ENCODE data around the gene TBCD.

The TBCD gene

GRCh38 chr17:82751571-82752370 lies at the start of gene TBCD:
Gene TBCD (plus strand): TSS chr17:82752065. CDS start chr17:82752194, 129 bp downstream.
- DNase-seq (ENCODE audit: insufficient read length, low spot score), result peak; percentile 89
- FAIRE-seq, result peak; percentile 56

GRCh38 chr17:82702231-82702927 lies 49.5 kb upstream of the TBCD start:
- FAIRE-seq, result no peak

GRCh38 chr17:82703036-82703745 lies 48.7 kb upstream of the TBCD start:
- no peak for FAIRE-seq
- DNase-seq (ENCODE audit: insufficient read length, low spot score), result no peak

More at GRCh38 chr17:82702231-82702927, 49.5 kb upstream of the TBCD start:
- no peak for DNase-seq (ENCODE audit: insufficient read length, low spot score)

- no peak for DNase-seq (ENCODE audit: insufficient read length, low spot score)
- no peak for FAIRE-seq
These were observed 47.7 kb upstream of the TBCD start for GRCh38 chr17:82703935-82704865.

- FAIRE-seq (no peak), DNase-seq (ENCODE audit: insufficient read length, low spot score) (no peak)
These were observed 47.0 kb upstream of the TBCD start for GRCh38 chr17:82704886-82705285.

GRCh38 chr17:82705756-82706155 lies 46.1 kb upstream of the TBCD start:
- no peak for FAIRE-seq

GRCh38 chr17:82709024-82709675 lies 42.7 kb upstream of the TBCD start:
- FAIRE-seq (no peak), DNase-seq (ENCODE audit: insufficient read length, low spot score) (no peak)

More at GRCh38 chr17:82705756-82706155, 46.1 kb upstream of the TBCD start:
- DNase-seq (ENCODE audit: insufficient read length, low spot score), result no peak

GRCh38 chr17:82709676-82710498 lies 42.0 kb upstream of the TBCD start:
- DNase-seq (ENCODE audit: insufficient read length, low spot score) (no peak), FAIRE-seq (no peak)

GRCh38 chr17:82710499-82711232 lies 41.2 kb upstream of the TBCD start:
- FAIRE-seq (no peak), DNase-seq (ENCODE audit: insufficient read length, low spot score) (no peak)

- FAIRE-seq (no peak), DNase-seq (ENCODE audit: insufficient read length, low spot score) (no peak)
These were observed 38.7 kb upstream of the TBCD start for GRCh38 chr17:82713071-82713723.

GRCh38 chr17:82716203-82717010 lies 35.5 kb upstream of the TBCD start, which contains the start of gene FN3KRP:
Gene FN3KRP (plus strand): TSS chr17:82716706. CDS start chr17:82716756, 50 bp downstream.
- FAIRE-seq (peak; percentile 83), DNase-seq (ENCODE audit: insufficient read length, low spot score) (peak; percentile 98)

GRCh38 chr17:82718986-82719685 lies 32.7 kb upstream of the TBCD start:
- FAIRE-seq (no peak), DNase-seq (ENCODE audit: insufficient read length, low spot score) (no peak)

GRCh38 chr17:82720204-82720603 lies 31.7 kb upstream of the TBCD start:
- DNase-seq (ENCODE audit: insufficient read length, low spot score) (no peak), FAIRE-seq (no peak)

GRCh38 chr17:82722341-82723013 lies 29.4 kb upstream of the TBCD start:
- no peak for DNase-seq (ENCODE audit: insufficient read length, low spot score)
- no peak for FAIRE-seq

- DNase-seq (ENCODE audit: insufficient read length, low spot score) (no peak), FAIRE-seq (no peak)
These were observed 28.6 kb upstream of the TBCD start for GRCh38 chr17:82723169-82723807.
